DMS53 treated with DMSO at 0.1 percent for 48 hours (cell line): ENCODE data around the gene SLC8B1.
A peak's percentile ranks its signal among the peaks of the same experiment; 100 is the strongest.

Source experiments
- DNase-seq: peaks from one replicate; lab custom pipeline; 2025; ENCODE audit not compliant: unreplicated experiment; lab: John Stamatoyannopoulos, UW

SLC8B1 gene

DNA sequence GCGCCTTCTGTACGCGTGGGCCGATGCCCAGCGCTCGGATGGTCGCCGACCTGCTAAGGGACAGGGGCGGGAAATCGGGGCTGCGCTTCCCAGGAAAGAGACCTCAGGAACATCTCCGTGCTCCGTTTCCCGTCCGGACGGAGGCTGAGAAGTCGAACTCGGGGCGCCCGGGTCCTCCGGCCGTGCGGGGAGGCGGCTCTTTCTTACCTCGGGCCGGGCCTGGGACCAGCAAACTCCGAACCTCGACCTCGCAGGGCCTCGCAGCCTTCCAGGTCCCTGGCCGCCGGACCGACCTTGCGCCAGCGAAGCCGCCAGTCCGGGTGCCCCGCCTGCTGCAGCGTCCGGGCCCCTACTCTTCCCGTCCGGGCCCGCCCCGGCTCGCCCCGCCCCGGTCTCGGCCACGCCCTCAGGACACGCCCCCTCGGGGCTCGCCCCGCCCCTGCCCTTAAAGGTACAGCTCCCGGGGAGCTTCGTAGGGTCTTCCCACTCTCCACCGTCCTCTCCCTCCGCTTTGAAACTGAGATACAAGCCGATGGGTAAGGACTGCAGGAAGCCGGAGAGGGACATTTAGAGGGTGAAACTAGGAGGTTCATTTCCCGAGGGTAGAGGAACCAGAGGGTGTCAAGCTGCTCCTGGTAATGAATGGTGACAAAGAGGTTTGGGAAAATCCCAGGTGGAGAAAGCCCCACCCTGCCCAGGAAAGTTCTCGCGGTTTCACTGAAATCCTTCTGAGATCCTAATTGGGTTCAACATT is at the start of gene SLC8B1:
SLC8B1 (minus strand) TSS at position 324 of the 754 bp plus-strand sequence. CDS start 2,231 bp downstream, outside the sequence.
- DNase-seq = peak; percentile 59

DNA sequence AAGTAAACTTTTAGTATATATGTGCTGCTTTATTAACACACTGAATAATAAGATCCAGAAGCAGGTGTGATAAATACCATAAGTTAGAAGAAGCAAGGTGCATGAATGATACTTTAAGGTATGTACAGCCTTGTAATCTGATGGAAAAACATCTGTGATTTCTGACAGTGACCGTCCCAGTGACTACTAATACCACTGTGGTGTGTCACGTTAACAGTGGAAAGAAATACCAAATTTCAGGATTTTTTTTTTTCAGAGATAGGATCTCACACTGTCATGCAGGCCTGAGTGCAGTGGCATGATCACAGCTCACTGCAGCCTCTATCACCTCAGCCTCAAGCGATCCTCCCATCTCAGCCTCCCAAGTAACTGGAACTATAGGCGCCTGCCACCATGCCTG is 47.3 kb upstream of the SLC8B1 start:
- no peak for DNase-seq

DNA sequence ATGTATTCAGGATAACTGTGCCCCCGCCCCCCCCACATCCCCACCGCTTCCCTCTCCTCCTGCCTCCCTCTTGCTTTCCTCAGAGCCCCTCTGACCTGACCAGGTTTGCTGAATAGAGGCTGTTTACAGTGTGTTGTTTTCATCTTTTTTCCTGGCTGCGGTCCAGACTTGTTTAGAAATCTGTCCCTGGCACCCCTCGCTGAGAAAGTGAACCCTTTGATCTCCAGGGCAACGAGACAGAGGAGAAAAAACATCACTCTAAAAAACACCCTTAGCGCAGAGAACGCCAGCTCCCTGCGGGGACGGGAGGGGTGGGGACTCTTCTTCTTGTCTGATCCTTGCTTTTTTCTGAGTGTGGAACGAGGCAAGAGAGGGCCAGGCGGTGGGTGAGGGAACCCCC is 46.3 kb upstream of the SLC8B1 start:
- no peak for DNase-seq

DNA sequence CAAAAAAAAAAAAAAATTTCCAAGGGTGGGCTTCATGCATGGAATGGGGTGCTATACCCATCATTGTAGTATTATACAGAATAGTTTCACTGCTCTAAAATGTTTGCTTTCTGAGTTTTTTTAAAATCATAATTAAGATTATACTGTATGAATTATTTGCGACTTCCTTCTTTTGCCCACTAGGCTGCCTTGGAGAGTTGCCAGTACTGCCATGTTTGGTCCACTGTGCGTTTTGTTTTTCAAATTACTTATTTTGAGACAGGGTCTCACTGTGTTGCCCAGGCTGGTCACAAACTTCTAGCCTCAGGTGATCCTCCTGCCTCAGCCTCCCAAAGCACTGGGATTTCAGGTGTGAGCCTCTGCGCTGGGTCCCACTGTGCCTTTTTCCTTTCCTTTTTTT is 43.4 kb upstream of the SLC8B1 start:
- no peak for DNase-seq

DNA sequence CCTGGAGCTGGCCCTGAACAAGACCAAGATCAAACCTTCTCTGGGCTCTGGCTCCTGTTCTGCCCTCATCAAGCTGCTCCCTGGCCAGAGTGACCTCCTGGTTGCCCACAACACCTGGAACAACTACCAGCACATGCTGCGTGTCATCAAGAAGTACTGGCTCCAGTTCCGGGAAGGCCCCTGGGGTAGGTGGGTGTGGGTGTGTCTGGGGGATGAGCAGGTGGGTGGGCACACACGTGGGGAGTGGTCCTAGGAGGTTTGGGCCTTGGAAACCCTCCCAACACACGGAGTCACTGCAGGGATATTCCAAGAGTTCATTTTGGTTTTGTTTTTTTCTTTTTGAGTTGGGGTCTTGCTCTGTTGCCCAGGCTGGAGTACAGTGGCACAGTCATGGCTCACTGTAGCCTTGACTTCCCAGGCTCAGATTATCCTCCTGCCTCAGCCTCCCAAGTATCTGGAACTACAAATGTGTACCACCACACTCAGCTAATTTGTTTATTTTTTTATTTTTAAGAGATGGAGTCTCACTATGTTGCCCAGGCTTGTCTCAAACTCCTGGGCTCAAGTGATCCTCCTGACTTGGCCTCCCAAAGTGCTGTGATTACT is 40.0 kb upstream of the SLC8B1 start:
- no peak for DNase-seq

DNA sequence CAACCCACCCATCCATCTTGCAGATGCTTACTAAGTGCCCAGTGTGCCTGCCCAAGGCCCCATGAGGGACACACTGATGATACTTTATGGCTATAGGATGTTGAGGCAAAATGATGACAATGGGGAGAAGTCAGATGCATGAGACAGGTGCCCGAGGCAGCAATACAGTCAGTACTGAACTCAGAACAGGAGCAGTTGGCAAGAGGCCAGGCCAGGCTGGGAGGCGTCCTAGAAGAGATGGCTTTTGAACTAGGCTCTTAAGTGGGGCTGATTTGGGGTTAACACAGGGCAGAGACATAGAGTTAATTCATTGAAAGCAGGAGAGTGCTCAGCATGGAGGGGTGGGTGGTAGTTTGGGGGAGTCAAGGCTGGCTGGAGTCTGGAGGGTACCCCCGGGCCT is 39.1 kb upstream of the SLC8B1 start:
- DNase-seq = no peak

DNA sequence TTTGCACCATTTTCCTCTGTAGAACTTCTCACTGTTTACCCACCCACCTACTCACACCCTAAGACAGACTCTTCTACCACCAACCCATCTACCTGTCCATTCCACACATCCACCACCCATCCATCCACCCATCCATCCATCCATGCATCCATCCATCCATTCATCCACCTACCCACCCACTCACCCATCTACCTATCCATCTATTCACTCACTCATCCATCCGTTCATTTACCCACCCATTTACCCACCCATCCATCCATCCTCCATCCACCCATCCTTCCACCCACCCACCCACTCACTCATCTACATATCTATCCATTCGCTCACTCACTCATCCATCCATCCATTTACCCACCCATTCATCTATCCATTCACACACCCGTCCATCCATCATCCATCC is 38.5 kb upstream of the SLC8B1 start:
- no peak for DNase-seq

DNA sequence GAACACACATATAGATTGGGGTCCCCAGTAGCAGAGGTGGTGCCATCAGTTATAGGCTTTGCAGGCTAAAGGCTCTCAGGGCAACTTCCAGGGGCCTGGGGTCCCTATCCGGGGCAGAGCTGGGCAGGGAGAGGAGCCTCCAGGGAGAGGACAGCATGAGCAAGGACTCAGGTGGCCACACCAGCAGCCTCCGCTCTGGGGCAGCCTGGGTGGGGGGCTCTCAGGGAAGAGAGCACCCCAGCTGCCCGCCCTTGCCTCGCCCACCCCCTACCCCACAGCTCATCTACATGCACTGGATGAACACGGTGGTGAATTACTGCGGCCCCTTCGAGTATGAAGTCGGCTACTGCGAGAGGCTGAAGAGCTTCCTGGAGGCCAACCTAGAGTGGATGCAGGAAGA is 37.5 kb upstream of the SLC8B1 start:
- DNase-seq = no peak

DNA sequence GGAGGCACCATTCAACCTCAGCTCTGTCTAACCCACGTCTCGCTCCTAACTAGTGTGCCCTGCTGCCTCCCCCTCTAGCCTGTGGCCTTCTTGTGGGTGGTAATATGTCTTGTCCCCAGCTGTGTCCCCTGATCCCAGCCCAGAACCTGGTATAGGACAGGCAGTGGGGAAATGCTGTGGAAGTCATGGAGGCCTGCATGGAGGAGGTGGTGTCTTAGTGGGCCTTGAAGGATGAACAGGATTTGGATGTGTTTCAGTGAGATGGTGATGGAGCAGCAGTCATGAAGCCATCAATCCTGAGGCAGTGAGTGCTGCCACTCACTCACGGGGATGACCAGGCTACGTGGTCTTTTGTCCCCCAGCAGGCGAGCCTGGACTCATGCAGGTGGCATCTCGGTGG is 36.9 kb upstream of the SLC8B1 start:
- DNase-seq = no peak

DNA sequence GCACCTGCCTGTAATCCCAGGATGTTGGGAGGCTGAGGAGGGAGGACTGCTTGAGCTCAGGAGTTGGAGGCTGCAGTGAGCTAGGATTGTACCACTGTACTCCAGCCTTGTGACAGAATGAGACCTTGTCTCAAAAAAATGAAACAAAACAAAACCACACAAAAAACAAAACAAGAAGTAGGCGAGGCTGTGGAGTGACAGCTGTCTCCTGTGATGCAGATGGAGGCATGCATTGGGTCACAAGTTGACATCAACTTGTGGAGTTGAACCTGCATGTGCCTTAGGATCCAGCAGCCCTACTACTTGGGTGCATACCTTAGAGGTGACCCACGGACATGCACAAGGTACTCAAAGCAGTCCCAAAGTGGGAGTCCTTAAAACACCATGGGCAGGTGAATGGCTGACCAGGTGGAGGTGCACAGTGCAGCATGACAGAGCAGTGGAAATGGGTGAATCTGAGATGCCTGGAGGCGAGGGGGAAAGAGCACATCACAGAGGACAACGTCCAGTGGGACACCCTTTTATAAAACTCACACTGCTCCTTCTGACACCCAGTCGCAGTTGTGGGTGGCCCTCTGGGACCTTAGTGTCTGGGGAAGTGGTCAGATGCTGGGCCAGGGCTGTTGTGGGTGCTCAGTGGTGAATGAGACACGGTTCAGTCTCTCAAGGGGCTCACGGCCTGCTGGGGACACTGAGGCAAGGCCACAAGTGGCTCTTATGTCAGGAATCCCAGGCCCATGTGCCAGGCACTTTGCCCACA is 36.2 kb upstream of the SLC8B1 start:
- DNase-seq = no peak

DNA sequence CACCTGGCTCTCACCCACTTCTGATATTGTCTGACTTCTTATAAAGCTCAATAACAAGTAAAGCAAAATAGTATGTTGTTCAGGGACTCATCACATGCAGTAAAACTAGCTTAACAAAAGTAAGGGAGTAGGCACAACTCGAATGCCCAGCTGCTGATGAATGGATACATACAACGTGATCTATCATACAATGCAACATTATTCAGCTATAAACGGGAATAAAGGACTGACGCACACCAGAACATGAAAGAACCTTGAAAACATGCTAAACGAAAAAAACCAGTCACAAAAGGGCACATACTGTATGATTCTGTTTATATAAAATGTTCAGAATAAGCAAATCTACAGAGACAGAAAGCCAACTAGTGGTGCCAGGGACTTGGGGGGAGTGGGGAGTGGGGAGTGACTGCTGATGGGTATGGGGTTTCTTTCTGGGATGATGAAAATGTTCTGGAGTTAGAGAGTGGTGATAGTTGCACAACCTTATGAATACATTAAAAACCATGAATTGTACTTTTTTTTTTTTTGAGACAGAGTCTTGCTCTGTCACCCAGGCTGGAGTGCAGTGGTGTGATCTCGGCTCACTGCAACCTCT is 34.6 kb upstream of the SLC8B1 start:
- no peak for DNase-seq

DNA sequence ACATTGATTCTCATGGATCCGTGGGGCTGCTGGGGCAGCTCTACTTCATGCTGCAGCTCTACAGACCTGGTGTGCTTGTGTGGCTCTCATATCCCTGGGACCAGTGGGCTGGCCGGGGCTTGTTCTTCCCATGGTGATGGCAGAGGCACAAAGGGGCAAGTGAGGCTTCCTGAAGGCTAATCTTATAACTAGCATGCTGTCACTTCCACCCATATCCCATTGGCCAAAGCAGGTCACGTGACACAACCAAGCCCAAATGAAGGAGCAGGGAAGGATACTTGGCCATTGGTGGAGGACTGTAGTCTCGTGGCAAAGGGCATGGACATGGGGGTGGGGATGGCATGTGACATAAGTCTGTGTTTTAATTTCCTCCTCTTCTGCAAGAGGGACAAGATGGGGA is 33.4 kb upstream of the SLC8B1 start:
- no peak for DNase-seq

DNA sequence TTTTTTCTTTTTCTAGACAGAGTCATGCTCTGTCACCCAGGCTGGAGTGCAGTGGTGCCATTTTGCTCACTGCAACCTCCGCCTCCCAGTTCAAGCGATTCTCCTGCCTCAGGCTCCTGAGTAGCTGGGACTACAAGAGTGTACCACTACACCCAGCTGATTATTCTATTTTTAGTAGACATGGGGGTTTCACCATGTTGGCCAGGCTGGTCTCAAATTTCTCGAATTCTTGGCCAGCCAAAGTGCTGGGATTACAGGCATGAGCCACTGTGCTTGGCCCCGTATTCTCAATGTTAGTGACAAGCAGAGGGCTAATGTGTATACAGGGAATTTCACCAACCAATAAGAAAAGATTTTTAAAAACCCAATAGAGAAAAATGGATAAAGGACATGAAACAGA is 31.9 kb upstream of the SLC8B1 start:
- DNase-seq = no peak

DNA sequence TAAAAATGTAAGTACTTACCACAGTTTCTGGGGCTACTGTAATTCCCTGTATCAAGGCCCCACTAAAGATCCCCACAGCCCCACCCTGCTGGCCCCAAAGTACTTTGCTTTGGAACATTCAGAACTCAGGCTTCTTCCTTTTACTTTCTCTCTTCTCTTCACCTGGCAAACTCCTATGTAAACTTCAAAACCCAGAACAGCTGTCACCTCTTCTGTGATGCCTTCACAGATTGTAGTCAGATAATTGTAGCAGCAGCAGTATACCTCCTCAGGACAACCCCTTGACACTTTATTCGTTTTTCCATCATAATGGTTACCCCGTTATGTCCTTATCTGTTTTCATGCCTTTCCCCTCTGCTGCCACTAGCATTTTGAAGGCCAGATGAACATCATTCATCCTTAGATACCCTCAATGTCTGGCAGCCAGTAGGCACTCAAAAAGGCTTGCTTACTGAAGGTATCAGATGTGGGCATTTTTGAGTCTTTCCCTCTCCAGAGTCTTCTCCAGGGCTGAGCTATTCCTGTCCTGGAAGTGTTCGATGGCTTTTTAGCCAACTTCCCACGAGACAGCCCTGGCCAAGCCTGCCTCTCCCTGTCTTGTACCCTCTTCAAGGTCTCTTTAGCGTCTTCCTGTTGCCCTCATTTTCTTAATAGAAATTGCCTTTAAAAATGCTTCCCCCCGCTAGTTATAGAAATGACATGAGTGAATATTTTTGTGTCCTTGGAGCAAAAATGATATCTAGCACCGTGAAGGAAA is 30.9 kb upstream of the SLC8B1 start:
- no peak for DNase-seq

DNA sequence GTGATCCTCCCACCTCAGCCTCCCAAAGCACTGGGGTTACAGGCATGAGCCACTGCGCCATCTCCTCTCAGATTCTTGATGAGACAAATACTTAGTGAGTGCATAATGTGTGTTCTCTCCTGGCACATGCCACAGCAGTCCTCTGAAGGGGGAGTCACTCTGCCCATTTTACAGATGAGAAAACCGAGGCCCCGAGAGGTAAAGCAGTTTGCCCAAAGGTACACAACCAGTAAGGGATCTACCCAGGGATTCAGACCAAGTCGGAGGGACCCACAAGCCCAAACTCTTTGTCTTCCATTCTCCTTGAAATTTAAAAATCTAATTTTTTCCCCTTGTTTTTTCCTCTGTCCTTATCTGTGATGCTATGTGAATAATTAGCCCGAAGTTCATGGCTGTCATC is 29.8 kb upstream of the SLC8B1 start:
- DNase-seq = no peak

DNA sequence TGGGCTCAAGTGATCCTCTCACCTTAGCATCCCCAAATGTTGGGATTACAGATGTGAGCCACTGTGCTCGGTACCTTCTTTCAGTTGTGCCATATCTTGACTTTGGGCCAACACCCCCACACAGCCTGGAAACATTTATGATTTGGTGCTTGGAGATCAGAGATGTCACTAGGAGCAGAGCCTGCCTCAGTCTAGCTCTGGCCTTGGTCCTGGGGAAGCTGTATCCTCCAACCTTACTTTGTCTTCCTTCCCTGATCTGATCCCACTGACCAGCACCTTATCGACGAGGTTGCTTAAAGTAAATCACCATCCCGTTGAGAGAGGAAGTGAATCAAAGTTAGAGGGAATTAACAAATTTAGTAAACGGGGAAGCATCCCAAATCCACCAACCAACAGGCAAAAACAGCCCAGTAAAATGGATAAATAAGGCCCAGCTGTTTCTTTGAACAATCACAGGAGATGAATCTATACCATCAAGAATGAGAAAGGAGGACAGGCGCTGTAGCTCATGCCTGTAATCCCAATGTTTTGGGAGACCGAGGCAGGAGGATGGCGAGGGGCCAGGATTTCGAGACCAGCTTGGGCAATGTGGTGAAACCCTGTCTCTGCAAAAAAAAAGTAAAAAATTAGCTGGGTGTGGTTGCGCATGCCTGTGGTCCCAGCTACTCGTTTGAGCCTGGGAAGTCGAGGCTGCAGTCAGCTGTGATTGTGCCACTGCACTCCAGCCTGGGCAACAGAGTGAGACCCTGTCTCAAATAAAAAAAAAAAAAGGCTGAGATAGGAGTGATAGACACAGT is 26.9 kb upstream of the SLC8B1 start:
- no peak for DNase-seq

DNA sequence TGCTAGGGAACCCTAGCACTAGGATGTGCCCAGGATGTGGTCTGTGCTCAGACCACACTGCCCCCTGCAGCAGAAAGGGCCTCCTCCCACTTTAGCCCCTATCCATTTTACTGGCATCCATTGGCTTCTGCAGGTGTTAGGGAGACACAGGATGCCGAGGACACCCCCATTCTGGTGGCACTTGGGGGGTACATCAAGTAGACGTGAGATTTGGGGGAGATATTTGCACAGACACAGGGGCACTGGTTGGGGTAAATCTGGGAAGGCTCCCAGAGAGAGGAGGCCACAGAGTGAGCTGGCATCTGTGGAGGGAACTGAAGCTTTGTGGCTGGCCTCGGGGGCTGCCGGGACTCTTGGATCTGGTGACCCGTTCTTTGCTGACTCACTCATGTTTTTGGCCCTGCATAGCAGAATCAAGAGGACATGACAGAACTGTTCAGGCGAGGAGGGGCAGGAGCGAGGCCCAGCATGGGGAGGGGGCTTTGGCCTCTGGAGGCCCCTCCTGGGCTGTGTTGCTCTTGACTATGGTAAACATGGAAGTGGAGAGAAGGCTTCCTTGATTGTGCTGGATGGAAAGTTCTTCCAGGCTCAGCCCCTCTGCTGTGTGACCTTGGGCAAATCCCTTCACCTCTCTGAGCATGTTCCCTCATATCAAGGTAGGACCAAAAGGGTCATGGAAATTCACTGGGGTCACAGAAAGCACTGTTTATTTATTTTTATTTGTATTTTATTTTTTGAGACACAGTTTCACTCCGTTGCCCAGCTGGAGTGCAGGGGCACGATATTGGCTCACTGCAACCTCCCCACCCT is 25.2 kb upstream of the SLC8B1 start:
- no peak for DNase-seq

DNA sequence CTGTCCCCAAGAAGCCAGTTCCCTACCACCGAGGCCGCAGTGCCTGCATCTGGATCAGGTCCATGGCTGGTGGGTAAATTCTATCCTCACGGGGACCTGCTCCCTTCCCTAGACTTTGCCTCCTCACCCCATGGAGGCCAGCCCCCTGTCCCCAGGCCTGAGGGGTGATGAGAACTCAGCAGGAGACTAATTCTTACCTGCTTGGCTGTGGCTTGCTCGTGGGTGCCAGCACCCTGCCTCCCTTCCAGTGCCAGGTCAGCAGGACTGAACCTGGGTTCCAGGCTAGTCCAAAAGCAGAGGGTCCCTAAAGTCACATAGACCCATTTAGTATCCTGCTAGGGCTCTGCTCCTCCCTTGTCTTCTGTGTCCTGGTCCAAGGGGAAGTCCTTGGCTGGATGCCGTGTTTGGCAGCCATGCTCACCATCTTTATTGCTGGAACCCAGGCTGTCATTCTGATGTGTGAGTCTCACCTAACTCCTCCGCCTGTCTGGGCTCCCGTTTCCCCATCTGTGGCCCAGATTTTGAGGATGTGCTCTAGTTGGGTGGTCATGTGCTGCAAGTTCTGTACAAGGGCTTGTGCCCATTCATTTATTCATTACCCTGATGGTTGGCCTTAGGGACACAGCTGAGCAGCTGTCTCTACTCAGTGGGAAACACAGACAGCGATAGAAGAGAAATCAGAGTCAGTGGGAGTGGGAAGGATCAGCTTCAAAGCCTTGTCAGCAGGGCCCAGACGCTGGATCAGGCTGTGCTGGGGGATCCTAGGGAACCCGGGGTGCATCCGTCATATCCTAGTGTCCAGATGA is 24.4 kb upstream of the SLC8B1 start:
- DNase-seq = no peak
